Brain microvascular endothelial cell (primary cell): ENCODE data around the gene SLC5A8.

Experiments used
- DNase-seq: peaks from one replicate; pipeline ENCODE4 v3.0.0-alpha.2; 2020
- H3K27ac ChIP-seq: fragments of 250-450 bp; sonication (Bioruptor Pico); 2 replicates; pipeline ENCODE4 v1.5.1; 2020; ENCODE audit warnings: mild to moderate bottlenecking, moderate library complexity
- H3K27me3 ChIP-seq: fragments of 250-450 bp; sonication (Bioruptor Pico); replicated peaks from 2 replicates; pipeline ENCODE4 v1.5.1; 2020; ENCODE audit warnings: mild to moderate bottlenecking
- H3K36me3 ChIP-seq: fragments of 250-450 bp; sonication (Bioruptor Pico); replicated peaks from 2 replicates; pipeline ENCODE4 v1.5.1; 2020; ENCODE audit warnings: mild to moderate bottlenecking
- H3K4me3 ChIP-seq: 2 replicates; pipeline ENCODE4 v1.5.1; 2011; ENCODE audit warnings: low read depth, mild to moderate bottlenecking, control low read depth, low read length, moderate library complexity
- CTCF ChIP-seq: IDR thresholded peaks from 2 replicates; pipeline ENCODE4 v1.5.1; 2011; ENCODE audit warnings: low read depth, mild to moderate bottlenecking, moderate library complexity, low read length, control low read depth, inconsistent platforms; ENCODE audit errors: missing control alignments
- in situ Hi-C: cut with HindIII; loops from 2 replicates; pipeline ENCODE4 v1.10.0; 2017; ENCODE audit warnings: low sequenced_read_pairs, low pct_ligation_motif_present

Gene SLC5A8

GRCh38 chr12:101200145-101200544 is 9.9 kb downstream of the SLC5A8 start:
- Histone ChIP-seq H3K27me3 (no peaks in the 10 kb centered on the region), H3K4me3 (no peak overlapping the region), H3K36me3 (no peaks in the 10 kb centered on the region), H3K27ac (no peak overlapping the region)
- in situ Hi-C loops: no loop called here
- DNase-seq: no peak
- no peak for TF ChIP-seq CTCF

- H3K27me3 ChIP-seq: no peaks in the 10 kb centered on the region
- no peak for TF ChIP-seq CTCF
- H3K36me3 ChIP-seq: no peaks in the 10 kb centered on the region
- in situ Hi-C loops: no loop called here
- H3K4me3 ChIP-seq: no peak overlapping the region
- DNase-seq: no peak
- H3K27ac ChIP-seq: no peak overlapping the region
Measured at GRCh38 chr12:101186291-101186690, 23.7 kb downstream of the SLC5A8 start.

GRCh38 chr12:101181776-101182175 is 28.3 kb downstream of the SLC5A8 start:
- H3K27me3 ChIP-seq: no peaks in the 10 kb centered on the region
- in situ Hi-C loops: no loop called here
- TF ChIP-seq CTCF: no peak
- no peak overlapping the region for H3K4me3 ChIP-seq
- no peak overlapping the region for H3K27ac ChIP-seq
- H3K36me3 ChIP-seq: no peaks in the 10 kb centered on the region
- DNase-seq: no peak

- no peak overlapping the region for H3K4me3 ChIP-seq
- no peak for DNase-seq
- TF ChIP-seq CTCF: no peak
- H3K36me3 ChIP-seq: no peaks in the 10 kb centered on the region
- H3K27me3 ChIP-seq: no peaks in the 10 kb centered on the region
- in situ Hi-C loops: no loop called here
- no peak overlapping the region for H3K27ac ChIP-seq
Measured at GRCh38 chr12:101174541-101174940, 35.5 kb downstream of the SLC5A8 start.

GRCh38 chr12:101173197-101173749 is 36.8 kb downstream of the SLC5A8 start:
- Histone ChIP-seq H3K27me3 (no peaks in the 10 kb centered on the region), H3K4me3 (no peak overlapping the region), H3K36me3 (no peaks in the 10 kb centered on the region), H3K27ac (no peak overlapping the region)
- no peak for TF ChIP-seq CTCF
- no peak for DNase-seq
- in situ Hi-C loops: no loop called here

GRCh38 chr12:101172316-101172715 is 37.7 kb downstream of the SLC5A8 start:
- peak; percentile 67 for TF ChIP-seq CTCF
- in situ Hi-C loops: no loop called here
- H3K27me3 ChIP-seq: no peaks in the 10 kb centered on the region
- no peaks in the 10 kb centered on the region for H3K36me3 ChIP-seq
- DNase-seq: no peak
- no peak overlapping the region for H3K27ac ChIP-seq
- no peak overlapping the region for H3K4me3 ChIP-seq
